Lung (tissue), 12 donors: Measurements from ENCODE around the gene NXN. TPM values are rescaled to one million over a fixed set of nuclear protein-coding genes. Genes with fewer than 3 reads are reported as not detected.

ENCODE experiments used
- ATAC-seq: fragments of 200-7000 bp; cut with Tn5 transposase; one replicate; pipeline ENCODE4 v1.9.1; 2020; ENCODE audit warnings: moderate number of reproducible peaks; ENCODE audit not compliant: insufficient read depth, low FRiP score
- DNase-seq, 3 donors: peaks; one replicate each; pipeline ENCODE4 v3.0.0-alpha.2; 2013 to 2017
- H3K27ac ChIP-seq, 2 donors: one replicate each; pipeline ENCODE4 v1.5.1; 2013; ENCODE audit warnings: mild to moderate bottlenecking in 2 of 2, moderate library complexity in 2 of 2, control low read depth in 1 of 2, inconsistent platforms in 1 of 2, low read depth in 1 of 2, low read length in 1 of 2
- H3K27me3 ChIP-seq, 3 donors: one replicate each; pipeline ENCODE4 v1.5.1; 2013; ENCODE audit warnings: low read length in 2 of 3; ENCODE audit not compliant: control insufficient read depth in 3 of 3, insufficient read depth in 3 of 3
- H3K36me3 ChIP-seq, 4 donors: one replicate each; pipeline ENCODE4 v1.5.1; 2013; ENCODE audit warnings: low read length in 4 of 4, mild to moderate bottlenecking in 1 of 4, moderate library complexity in 1 of 4; ENCODE audit not compliant: control insufficient read depth in 4 of 4, insufficient read depth in 4 of 4
- H3K4me1 ChIP-seq, 5 donors: one replicate each; pipeline ENCODE4 v1.5.1; 2013; ENCODE audit warnings: low read length in 5 of 5, mild to moderate bottlenecking in 2 of 5, moderate library complexity in 1 of 5; ENCODE audit not compliant: control insufficient read depth in 5 of 5, insufficient read depth in 5 of 5
- H3K4me3 ChIP-seq: one replicate; pipeline ENCODE4 v1.5.1; 2013; ENCODE audit warnings: mild to moderate bottlenecking, control low read depth, moderate library complexity
- H3K9ac ChIP-seq, 2 donors: one replicate each; pipeline ENCODE4 v1.5.1; 2013; ENCODE audit warnings: low read length in 2 of 2, control low read depth in 1 of 2; ENCODE audit not compliant: insufficient read depth in 1 of 2
- H3K9me3 ChIP-seq, 4 donors: one replicate each; pipeline ENCODE4 v1.5.1; 2013; ENCODE audit warnings: low read length in 3 of 4, mild to moderate bottlenecking in 1 of 4, moderate library complexity in 1 of 4; ENCODE audit not compliant: control insufficient read depth in 4 of 4, insufficient read depth in 3 of 4
- WGBS, 2 donors: extraction: QIAGEN DNeasy Blood & Tissue Kit; methylation state at CpG; one replicate each; pipeline ENCODE4 v1.1.7; 2013; 5-methylcytosine and 5-hydroxymethylcytosine counted together
- polyA plus RNA-seq, 2 donors: library from polyadenylated mRNA; stranded (reverse); fragments of 200-250 nt; gene quantifications; one replicate each; pipeline ENCODE4 v1.2.1, GENCODE V29; 2013
- total RNA-seq, 2 donors: library from RNA; depleted of rRNA in 1 of 2; stranded (reverse); fragments of >200 nt in 1 of 2; gene quantifications; one replicate each; pipeline ENCODE4 v1.2.1, GENCODE V29; 2014 to 2021
- TF ChIP-seq, protein P1 (sequence below): IDR thresholded peaks from 2 replicates; pipeline ENCODE4 v1.5.1; 2012; ENCODE audit warnings: mild to moderate bottlenecking; ENCODE audit errors: control extremely low read depth, extremely low read depth
- donor health status: control.
- donor health status: control.
- donor health status: Bipolar disorder and iron deficiency.
- donor health status: healthy.
- donor health status: DM: yes; HTN: yes; CAD: no.

NXN gene
- total and polyA plus RNA-seq, 4 donors = 17.6 to 57.7 (median 39.9) TPM

DNA sequence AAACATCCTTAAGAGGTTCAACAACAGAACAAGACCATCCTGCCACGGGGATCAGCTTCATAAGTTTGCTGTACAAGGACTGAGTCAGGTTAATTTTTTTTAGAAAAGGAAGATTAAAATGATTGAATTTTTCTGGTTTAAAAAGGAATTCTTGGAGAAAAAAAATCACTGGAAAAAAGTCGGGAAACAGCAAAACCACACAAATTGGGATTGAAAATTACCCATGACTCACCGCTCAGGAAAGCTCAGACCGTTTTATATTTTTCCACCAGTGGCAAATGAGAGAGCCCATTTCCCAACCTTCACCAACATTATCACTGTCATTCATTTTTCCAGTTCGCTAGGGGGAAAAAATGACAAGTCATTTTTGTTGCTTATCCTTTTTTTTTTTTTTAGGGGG is 150.8 kb downstream of the NXN start:
- H3K4me1 ChIP-seq = no peaks in the 10 kb centered on the region
- peaks cover 0 to 4% (median 0%) of the 10 kb centered on the region in 4 donors for H3K36me3 ChIP-seq
- WGBS, 2 donors = 84 to 86% methylated on average over 5 of the region's 5 CpGs
- H3K27ac ChIP-seq = no peak overlapping the region
- H3K9me3 ChIP-seq = peaks cover 0 to 2% (median 0%) of the 10 kb centered on the region in 4 donors
- ATAC-seq (no peak), DNase-seq (no peak)
- no peak overlapping the region for H3K9ac ChIP-seq
- TF ChIP-seq, protein P1, sequence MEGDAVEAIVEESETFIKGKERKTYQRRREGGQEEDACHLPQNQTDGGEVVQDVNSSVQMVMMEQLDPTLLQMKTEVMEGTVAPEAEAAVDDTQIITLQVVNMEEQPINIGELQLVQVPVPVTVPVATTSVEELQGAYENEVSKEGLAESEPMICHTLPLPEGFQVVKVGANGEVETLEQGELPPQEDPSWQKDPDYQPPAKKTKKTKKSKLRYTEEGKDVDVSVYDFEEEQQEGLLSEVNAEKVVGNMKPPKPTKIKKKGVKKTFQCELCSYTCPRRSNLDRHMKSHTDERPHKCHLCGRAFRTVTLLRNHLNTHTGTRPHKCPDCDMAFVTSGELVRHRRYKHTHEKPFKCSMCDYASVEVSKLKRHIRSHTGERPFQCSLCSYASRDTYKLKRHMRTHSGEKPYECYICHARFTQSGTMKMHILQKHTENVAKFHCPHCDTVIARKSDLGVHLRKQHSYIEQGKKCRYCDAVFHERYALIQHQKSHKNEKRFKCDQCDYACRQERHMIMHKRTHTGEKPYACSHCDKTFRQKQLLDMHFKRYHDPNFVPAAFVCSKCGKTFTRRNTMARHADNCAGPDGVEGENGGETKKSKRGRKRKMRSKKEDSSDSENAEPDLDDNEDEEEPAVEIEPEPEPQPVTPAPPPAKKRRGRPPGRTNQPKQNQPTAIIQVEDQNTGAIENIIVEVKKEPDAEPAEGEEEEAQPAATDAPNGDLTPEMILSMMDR = no peak
- H3K27me3 ChIP-seq = no peaks in the 10 kb centered on the region
- H3K4me3 ChIP-seq = no peak overlapping the region

DNA sequence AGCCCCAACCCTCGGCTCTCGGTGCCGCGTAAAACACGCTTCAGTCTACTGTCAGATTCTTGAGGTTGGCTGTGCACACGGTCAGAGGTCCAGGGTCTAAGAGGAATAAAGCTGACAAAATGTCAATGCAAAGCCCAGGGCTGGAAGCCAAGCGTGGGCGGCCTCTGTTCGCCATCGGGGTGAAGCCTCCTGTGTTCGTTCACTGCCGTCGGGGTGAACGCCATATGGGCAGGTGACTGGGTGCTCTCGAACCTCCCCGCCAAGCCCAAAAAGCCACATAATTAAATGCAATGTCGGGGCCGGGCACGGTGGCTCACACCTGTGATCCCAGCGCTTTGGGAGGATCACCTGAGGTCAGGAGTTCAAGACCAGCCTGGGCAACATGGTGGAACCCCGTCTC is 152.8 kb downstream of the NXN start:
- Histone ChIP-seq H3K4me3 (no peak overlapping the region), H3K27ac (no peak overlapping the region), H3K9ac (no peak overlapping the region), H3K27me3 (no peaks in the 10 kb centered on the region), H3K36me3 (peaks cover 0 to 10% (median 5%) of the 10 kb centered on the region in 4 donors), H3K9me3 (peaks cover 0 to 2% (median 0%) of the 10 kb centered on the region in 4 donors), H3K4me1 (no peaks in the 10 kb centered on the region)
- TF ChIP-seq, protein P1 = no peak
- DNase-seq (no peak), ATAC-seq (no peak)
- WGBS, 2 donors = 94 to 96% methylated on average over 21 of the region's 21 CpGs

DNA sequence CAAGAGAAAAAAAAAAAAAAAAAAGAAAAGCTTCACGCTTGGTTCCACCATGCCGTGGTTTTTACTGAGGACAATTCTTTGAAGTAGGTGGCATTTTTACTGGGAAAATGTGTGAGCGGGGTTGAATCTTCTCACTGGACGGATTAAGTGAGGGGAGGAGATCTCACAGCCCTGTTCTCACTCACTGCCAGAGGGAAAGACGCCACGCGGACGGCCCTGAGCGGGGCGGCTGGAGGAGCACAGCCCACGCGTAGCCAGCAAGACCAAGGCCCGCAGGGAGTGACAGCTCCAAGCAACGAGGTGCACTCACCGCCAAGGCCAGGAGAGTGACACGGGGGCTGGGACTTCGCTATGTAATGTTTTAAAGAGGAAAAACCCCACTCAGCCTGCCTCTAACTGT is 154.4 kb downstream of the NXN start:
- H3K27ac ChIP-seq = no peak overlapping the region
- no peak overlapping the region for H3K4me3 ChIP-seq
- ATAC-seq (no peak), DNase-seq (no peak)
- H3K9ac ChIP-seq = no peak overlapping the region
- peaks cover 0 to 17% (median 5%) of the 10 kb centered on the region in 4 donors for H3K36me3 ChIP-seq
- WGBS, 2 donors = 89 to 90% methylated on average over 17 of the region's 17 CpGs
- TF ChIP-seq, protein P1 = no peak
- H3K27me3 ChIP-seq = no peaks in the 10 kb centered on the region
- H3K9me3 ChIP-seq = no peaks in the 10 kb centered on the region
- H3K4me1 ChIP-seq = no peaks in the 10 kb centered on the region

DNA sequence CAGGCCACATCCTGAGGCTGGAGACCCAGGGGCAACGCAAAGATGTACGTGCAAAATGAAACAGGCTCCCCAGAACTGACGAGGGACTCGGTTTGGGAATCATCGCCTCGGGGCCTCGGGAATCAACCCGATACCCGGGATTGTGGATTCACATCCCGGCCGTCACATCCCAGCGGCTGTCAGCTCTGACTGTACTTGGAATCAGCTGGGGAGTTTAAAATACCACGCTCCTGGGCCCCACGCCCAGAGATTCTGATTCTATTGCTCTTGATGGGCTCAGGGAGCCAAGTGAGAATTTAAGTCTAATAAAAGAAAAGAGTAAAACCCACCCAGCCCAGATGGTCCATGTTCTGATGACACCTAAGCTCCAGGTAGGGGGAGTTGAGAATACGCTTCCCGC is 155.2 kb downstream of the NXN start:
- ATAC-seq = no peak
- no peaks in the 10 kb centered on the region for H3K4me1 ChIP-seq
- H3K9ac ChIP-seq = no peak overlapping the region
- no peak overlapping the region for H3K4me3 ChIP-seq
- no peaks in the 10 kb centered on the region for H3K9me3 ChIP-seq
- H3K36me3 ChIP-seq = peaks cover 0 to 17% (median 8%) of the 10 kb centered on the region in 4 donors
- no peaks in the 10 kb centered on the region for H3K27me3 ChIP-seq
- no peak for DNase-seq
- TF ChIP-seq, protein P1 = no peak
- no peak overlapping the region for H3K27ac ChIP-seq
- 93 to 96% methylated on average over 16 of the region's 16 CpGs for WGBS, 2 donors
